Measurements from ENCODE around the gene UGT2B28.
"Not testable (repeated sequence)": the region's sequence is repeated elsewhere in the genome, so short reads cannot be mapped to it uniquely, and the experiment has no call there.

The UGT2B28 gene

DNA sequence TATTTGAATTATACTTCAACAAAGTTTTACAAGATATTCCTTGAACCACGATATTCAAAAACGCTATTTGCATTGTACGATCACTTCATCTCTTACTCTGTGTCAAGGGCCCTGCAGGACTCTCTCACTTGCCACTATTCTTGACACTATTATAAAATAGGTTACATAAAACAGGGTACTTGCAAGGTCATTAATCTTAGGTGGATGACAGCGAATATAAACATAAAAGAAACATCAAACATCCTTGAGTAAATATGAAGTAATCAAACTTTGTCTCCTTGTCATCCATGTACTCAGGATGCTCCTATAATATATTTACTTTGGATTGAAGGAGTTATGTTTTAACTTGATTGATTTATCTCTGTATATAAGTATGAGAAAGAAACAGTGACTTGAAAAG is at the start of gene UGT2B28:
Gene UGT2B28, plus strand, starts transcription at position 395 of the 400 bp plus-strand sequence. CDS start 26 bp downstream, outside the sequence.
- not testable (repeated sequence) for DNase-seq

DNA sequence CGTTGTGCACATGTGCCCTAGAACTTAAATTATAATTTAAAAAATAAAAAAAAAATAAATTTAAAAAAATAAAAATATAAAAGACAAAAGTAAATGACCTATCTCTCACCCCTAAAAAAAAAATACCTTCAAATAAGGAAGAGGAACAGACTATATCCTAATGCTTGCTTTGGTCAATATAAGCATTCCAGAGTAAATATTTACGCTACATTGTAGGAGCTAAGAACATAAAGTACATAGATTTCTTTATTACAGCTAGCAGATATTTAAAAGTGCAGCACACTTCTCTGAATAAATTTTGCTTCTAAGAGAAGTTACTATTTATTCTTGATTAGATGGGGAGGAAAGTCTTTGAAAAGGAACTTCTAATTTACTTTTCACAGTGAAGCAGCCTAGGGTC is 41.2 kb upstream of the UGT2B28 start:
- DNase-seq = no peak

DNA sequence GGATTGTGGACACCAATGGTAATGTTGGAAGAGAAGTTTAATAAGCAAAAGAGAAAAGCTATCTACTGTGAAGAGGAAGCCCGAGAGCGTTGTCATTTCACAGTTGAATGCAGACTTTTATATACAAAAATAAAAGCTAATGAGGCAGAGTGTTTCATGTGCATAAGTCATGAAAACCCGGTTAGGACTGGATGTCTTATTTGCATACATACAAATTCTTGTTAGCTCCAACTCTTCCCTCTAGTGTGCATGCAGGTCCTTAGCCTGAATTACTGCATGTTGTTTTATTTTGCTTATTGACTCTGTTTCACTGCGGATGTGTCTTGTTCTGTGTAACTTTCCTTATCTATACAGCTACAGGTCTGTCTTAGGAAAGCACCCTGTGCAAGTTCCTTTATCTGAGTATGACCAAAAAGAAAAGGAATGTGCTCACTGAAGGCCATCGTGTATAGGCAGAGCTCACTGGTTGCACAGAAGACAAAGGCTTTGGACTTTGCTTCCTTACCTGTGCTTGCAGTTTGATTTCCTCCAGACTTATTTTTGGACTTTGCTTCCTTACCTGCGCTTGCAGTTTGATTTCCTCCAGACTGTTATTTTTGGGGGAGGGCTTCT is 40.6 kb upstream of the UGT2B28 start:
- DNase-seq = no peak

- not testable (repeated sequence) for DNase-seq
These were observed 39.5 kb upstream of the UGT2B28 start for GRCh38 chr4:69240787-69241186.

DNA sequence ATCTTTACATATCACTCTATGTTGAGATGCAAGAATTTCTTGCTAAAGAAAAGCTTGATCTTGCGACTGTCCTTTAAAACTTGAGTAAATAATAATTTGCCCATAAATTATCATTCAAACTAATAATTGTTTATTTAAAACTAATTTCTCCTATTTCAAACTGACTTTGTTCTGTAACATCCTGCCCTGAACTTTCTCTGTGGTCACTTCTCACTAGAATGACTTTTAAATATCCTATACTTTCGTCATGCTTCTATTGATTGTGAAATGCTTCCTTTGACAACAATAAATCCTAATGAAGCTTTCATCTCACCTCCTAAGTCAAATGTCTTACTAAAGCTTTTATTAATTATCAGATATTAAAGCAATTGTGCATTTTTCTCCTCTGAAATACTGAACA is 38.5 kb upstream of the UGT2B28 start:
- DNase-seq = not testable (repeated sequence)

DNA sequence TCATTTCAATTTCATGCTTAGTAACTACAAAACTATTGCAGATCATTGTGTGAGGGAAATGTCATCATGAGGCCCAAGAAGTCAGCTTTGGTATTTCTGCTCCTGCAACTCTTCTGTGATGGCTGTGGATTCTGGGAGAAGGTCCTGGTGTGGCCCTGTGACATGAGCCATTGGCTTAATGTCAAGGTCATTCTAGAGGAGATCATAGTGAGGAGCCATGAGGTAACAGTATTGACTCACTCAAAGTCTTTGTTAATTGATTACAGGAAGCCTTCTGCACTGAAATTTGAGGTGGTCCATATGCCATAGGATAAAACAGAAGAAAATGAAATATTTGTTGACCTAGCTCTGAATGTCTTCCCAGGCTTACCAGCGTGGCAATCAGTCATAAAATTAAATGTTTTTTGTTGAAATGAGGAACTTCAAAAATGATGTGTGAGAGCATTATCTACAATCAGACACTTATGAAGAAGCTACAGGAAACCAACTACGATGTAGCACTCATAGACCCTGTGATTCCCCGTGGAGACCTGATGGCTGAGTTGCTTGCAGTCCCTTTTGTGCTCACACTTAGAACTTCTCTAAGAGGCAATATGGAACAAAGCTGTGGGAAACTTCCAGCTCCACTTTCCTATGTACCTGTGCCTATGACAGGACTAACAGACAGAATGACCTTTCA is 37.6 kb upstream of the UGT2B28 start:
- DNase-seq = not testable (repeated sequence)

DNA sequence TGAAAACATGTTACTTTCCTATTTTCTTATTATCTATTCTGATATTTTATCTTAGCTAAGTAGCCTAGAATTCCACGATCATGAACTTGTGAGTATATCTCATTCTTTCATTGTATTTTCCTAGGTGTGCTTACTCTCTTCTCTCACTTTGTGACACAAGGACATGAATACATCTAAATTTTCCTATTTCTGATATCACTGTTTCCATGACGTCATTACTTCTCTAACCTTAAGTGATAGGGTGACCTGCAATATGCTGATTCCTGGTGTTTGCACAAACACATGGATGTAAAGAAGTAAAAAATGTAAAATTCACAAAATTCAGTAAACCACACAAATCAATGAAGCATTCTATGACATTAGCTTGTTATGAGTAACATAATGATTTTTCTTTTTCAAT is 29.4 kb upstream of the UGT2B28 start:
- not testable (repeated sequence) for DNase-seq

- not testable (repeated sequence) for DNase-seq
These were observed 27.0 kb upstream of the UGT2B28 start for GRCh38 chr4:69253147-69253772.

- not testable (repeated sequence) for DNase-seq
These were observed 11.7 kb upstream of the UGT2B28 start for GRCh38 chr4:69268612-69269011.

DNA sequence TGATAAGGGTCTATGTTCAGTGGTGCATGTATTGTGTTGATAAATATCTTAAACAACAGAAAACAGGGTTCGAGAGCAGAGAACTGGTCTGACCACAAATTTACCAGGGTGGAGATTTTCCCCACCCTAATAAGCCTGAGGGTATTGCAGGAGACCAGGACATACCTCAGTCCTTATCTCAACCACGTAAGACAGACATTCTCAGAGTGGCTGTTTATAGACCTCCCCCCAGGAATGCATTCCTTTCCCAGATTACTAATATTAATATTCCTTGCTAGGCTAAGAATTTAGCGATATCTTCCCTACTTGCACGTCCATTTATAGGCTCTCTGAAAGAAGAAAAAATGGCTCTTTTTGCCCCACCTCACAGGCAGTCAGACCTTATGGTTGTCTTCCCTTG is 16.1 kb downstream of the UGT2B28 start:
- not testable (repeated sequence) for DNase-seq

- DNase-seq = not testable (repeated sequence)
These were observed 28.3 kb downstream of the UGT2B28 start for GRCh38 chr4:69308426-69309033.

- DNase-seq = peak; percentile 21
These were observed 29.3 kb downstream of the UGT2B28 start for GRCh38 chr4:69309549-69310076.

GRCh38 chr4:69310262-69310661 is 30.0 kb downstream of the UGT2B28 start:
- DNase-seq = not testable (repeated sequence)

- DNase-seq = peak; percentile 17
These were observed 37.5 kb downstream of the UGT2B28 start for GRCh38 chr4:69317669-69318298.

DNA sequence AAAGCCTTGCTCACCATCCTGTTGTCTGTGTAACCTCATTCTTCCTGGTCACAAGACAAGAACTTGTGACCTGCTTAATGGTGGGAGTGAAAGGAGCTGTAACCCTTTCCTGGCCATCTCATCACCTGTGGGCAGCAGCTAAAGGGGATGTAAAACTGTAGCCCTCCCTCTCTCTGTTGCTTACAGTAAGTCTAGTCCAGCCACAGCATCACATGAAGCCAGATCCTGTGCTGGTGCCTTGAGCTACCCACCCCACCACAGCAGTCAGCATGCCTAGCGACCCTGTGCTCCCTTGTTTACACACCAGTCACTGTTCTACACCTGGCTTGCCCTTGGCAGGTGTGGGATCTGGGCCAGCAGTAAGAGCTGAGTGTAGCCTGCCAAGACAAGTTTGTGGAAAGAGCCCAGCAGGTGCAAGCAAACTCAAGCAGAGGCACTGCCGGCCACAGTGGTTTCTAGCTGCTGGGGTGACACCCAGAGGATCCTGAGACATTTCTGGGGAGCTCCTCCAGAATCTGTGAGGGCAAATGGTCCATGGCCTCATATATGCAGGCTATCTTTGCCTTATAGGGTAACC is 41.0 kb downstream of the UGT2B28 start:
- DNase-seq = peak; percentile 80

DNA sequence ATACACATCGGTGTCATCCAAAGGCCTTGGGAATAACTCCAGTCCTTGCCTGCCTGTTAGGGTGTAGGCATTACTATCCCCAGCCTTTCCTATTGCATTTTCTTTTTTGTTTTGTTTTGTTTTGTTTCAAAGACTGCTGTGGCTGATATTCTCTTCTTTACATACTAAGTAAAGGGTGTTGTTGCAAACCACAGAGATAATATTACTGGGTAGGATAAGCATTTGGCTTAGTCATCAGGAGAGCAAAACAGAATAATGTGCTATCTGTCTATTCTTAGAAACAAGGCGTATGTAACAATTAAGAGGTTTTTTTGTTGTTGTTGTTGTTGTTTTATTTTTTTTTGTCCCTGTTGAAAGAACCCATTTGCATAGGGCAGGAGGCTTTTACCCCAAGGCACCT is 41.8 kb downstream of the UGT2B28 start:
- DNase-seq = peak; percentile 60

- no peak for DNase-seq
These were observed 43.0 kb downstream of the UGT2B28 start for GRCh38 chr4:69323284-69323683.

DNA sequence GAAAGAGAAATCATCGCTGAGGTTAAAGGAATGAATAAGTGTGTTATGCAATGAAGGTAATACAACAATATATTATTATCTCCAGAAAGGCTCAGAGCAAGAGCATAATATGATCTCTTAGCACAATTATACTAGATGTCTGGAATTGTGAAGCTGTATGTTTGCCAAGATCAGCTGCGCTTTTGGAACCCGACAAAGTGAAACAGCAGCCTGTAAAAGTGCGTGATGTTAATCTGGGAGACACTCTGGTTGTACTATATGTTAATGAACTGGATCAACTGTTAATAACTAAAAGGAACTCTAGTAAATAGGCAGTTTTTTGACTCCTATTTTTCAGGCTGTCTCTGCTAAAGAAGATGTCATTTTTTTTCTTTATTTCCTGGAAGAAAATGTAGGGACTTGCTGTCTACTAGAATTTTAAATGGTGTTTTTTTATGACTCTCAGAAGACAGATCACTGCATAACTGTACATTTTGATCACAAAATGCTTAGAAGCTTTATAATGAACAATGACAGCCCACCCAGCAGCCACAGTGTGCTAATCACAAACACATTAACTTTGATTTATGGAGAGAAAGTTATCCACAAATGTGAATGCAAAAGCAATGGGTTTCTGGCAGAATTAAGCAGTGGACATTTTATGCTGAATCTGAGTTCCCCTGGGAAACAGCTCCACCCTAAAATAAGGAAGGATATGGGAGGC is 50.2 kb downstream of the UGT2B28 start:
- DNase-seq = no peak

DNA sequence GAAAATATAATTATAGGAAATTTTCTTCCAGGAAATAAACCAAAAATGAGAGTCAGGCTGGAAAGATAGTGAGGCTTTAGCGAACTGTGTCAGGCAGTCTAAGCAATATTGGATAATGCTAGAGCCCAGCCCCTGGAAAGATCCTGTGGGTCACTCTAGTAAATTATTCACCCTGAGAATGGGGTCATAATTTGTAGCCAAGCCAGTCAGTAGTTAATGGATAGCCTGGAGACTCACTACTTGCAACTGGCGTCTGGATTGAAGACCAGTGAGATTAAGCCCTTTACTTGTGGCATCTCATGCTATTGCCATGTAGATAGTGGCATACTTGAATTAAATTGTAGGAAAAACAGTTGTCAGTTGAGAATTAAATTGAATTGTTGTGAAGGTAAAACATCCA is 51.0 kb downstream of the UGT2B28 start:
- not testable (repeated sequence) for DNase-seq

GRCh38 chr4:69335485-69335884 is 55.2 kb downstream of the UGT2B28 start:
- DNase-seq = not testable (repeated sequence)

DNA sequence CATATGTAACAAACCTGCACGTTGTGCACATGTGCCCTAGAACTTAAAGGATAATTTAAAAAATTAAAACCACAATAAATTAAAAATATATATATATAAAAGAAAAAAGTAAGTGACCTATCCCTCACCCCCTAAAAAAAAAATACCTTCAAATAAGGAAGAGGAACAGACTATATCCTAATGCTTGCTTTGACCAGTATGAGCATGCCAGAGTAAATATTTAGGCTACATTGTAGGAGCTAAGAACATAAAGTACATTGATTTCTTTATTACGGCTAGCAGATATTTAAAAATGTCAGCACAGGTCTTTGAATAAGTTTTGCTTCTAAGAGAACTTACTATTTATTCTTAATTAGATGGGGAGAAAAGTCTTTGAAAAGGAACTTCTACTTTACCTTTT is 62.8 kb downstream of the UGT2B28 start:
- DNase-seq = not testable (repeated sequence)
